Mucosa of descending colon (tissue), 3 donors: Measurements from ENCODE around the gene ENTPD5. TPM values are rescaled to one million over a fixed set of nuclear protein-coding genes. Genes with fewer than 3 reads are reported as not detected.
A peak's percentile ranks its signal among the peaks of the same experiment; 100 is the strongest.
"Not testable (repeated sequence)": the region's sequence is repeated elsewhere in the genome, so short reads cannot be mapped to it uniquely, and the experiment has no call there.

ENCODE experiments used
- ATAC-seq: fragments of 200-7000 bp; cut with Tn5 transposase; one replicate; pipeline ENCODE4 v1.9.1; 2020; ENCODE audit warnings: mild to moderate bottlenecking, moderate library complexity
- DNase-seq, 3 donors: peaks; one replicate each; pipeline ENCODE4 v3.0.0-alpha.2; 2020
- H3K36me3 ChIP-seq: fragments of 200-600 bp; one replicate; pipeline ENCODE4 v1.8.0; 2021; ENCODE audit warnings: low read depth, mild to moderate bottlenecking
- H3K4me1 ChIP-seq: fragments of 200-600 bp; one replicate; pipeline ENCODE4 v1.8.0; 2021; ENCODE audit warnings: low read depth, mild to moderate bottlenecking
- H3K4me3 ChIP-seq: fragments of 200-600 bp; one replicate; pipeline ENCODE4 v1.8.0; 2021; ENCODE audit warnings: mild to moderate bottlenecking
- H3K9me3 ChIP-seq: fragments of 200-600 bp; one replicate; pipeline ENCODE4 v1.8.0; 2021; ENCODE audit warnings: mild to moderate bottlenecking
- intact Hi-C, 2 donors: fragments of 100-400 bp; cut with DNase I in 1 of 2; cut with micrococcal nuclease in 1 of 2; formaldehyde crosslinking; loops; one replicate each; pipeline versions ENCODE4 v1.11.0 to v1.11.1; 2022; cut with DNase I, micrococcal nuclease
- total RNA-seq, 3 donors: library from RNA; stranded (reverse); fragmentation: NEBNext Ultra II Directional in 2 of 3; extraction: Animal tissue kit (Norgen Biotek cat#: 25700) in 2 of 3; gene quantifications; one replicate each; pipeline versions ENCODE4 v1.2.1 to v1.2.4, GENCODE V29; 2021 to 2023
- TF ChIP-seq, protein P1 (sequence below): fragments of 200-600 bp; IDR thresholded peaks from one replicate; pipeline ENCODE4 v1.8.0; 2022; ENCODE audit warnings: antibody characterized with exemption, mild to moderate bottlenecking
- donor health status: DM: no; HTN: no; CAD: no; lungs with moderate emphysema.
- donor health status: DM: no; HTN: no; CAD: no.
- donor health status: DM: no; HTN: yes; CAD: no.

Gene ENTPD5
- total RNA-seq, 3 donors from 2014 or later: 79.9 to 296 (median 153) TPM

DNA sequence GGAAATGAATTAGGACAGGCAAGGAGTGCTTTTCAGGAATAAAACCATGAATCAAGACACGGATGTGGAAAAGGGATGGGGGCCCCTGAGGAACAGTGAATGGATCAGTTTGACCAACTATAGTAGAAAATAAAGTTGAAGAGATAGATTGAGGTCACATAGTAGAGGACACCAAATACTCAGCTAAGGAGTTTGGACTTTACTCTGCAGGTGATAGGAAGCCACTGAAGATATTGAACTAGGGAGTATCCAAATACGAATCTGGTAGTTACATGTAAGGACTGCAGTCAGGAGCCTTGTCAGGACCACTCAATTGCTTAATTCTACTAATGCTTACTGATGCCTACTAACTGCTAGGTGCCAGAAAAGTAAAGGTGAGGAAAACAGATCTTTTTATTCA lies 20.4 kb downstream of the ENTPD5 start:
- Histone ChIP-seq H3K9me3 (no peaks in the 10 kb centered on the region), H3K4me3 (no peak overlapping the region), H3K4me1 (peaks cover 6% of the 10 kb centered on the region), H3K36me3 (no peaks in the 10 kb centered on the region)
- DNase-seq (no peak), ATAC-seq (peak; percentile 24)
- intact Hi-C loops: no loop called here
- TF ChIP-seq, protein P1, sequence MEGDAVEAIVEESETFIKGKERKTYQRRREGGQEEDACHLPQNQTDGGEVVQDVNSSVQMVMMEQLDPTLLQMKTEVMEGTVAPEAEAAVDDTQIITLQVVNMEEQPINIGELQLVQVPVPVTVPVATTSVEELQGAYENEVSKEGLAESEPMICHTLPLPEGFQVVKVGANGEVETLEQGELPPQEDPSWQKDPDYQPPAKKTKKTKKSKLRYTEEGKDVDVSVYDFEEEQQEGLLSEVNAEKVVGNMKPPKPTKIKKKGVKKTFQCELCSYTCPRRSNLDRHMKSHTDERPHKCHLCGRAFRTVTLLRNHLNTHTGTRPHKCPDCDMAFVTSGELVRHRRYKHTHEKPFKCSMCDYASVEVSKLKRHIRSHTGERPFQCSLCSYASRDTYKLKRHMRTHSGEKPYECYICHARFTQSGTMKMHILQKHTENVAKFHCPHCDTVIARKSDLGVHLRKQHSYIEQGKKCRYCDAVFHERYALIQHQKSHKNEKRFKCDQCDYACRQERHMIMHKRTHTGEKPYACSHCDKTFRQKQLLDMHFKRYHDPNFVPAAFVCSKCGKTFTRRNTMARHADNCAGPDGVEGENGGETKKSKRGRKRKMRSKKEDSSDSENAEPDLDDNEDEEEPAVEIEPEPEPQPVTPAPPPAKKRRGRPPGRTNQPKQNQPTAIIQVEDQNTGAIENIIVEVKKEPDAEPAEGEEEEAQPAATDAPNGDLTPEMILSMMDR: no peak

DNA sequence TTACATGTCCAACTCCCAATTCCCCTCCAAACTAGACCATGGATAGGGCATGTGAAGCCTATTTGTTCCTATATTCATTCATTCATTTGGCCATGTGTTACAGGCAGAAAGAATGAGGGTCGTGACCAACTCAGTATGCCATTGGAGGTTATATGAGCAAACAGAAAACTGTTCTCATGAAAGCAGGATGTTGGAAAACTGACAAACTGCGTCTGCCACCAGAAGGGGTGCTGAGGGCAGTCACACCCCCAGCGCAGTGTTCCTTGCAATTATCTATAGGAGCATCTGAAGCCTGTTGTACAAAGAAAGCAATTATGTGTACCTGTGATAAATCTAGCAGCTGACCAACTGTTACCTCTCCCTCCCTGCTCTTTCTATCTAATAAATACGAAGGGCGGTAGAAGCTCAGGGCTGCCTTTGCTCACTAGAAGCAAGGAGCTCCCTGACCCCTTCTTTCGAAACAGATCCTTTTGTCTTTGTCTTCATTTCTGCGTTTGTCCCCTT lies 21.1 kb downstream of the ENTPD5 start:
- Histone ChIP-seq H3K4me3 (no peak overlapping the region), H3K36me3 (no peaks in the 10 kb centered on the region), H3K9me3 (no peaks in the 10 kb centered on the region), H3K4me1 (peaks cover 6% of the 10 kb centered on the region)
- peak; percentile 52 for ATAC-seq
- TF ChIP-seq, protein P1: no peak
- peak; percentile 60 to 79 (median 67) for DNase-seq
- intact Hi-C loops: no loop called here

DNA sequence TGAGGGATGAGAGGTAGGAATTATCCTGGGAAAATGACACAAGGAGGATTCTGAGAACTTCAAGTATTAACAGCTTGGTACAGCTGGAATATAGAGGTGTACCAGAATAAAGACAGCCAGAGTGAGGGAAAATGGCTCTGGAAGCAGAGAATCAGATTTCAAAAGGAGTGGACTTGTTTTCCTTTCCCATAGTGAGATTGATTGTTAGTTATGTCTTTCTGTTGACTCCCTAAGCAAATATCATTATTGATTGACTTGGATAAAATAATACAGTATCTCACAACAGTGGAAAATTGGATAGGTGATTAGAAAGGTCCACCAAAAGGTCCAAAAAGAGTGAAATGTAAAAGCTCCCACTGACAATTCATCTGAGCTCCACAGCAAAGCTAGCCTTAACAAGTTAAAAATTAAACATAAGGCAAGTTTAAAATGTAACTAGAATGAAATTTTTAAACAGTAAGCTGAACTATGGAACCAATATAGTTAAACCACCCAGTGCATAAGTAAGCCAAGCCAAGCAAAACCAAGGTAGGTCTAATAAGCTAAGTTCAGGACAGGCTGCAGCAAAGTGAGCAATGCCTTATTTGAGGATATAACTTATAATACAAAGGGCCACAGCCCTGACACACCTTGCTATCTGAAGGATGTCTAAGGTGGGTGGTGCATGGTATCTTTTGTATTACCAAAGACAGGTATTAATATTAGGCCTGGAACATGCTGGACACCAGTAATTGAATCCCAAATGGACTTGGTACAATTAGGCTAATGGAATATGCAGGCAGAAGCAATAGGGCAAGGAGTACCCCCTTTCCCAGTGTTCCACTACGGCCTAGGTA lies 21.8 kb downstream of the ENTPD5 start:
- TF ChIP-seq, protein P1: no peak
- intact Hi-C loops: no loop called here
- H3K4me3 ChIP-seq: no peak overlapping the region
- peaks cover 11% of the 10 kb centered on the region for H3K4me1 ChIP-seq
- DNase-seq (peak in 1 of 3 donors; percentile 67), ATAC-seq (peak; percentile 85)
- no peaks in the 10 kb centered on the region for H3K36me3 ChIP-seq
- H3K9me3 ChIP-seq: no peaks in the 10 kb centered on the region

DNA sequence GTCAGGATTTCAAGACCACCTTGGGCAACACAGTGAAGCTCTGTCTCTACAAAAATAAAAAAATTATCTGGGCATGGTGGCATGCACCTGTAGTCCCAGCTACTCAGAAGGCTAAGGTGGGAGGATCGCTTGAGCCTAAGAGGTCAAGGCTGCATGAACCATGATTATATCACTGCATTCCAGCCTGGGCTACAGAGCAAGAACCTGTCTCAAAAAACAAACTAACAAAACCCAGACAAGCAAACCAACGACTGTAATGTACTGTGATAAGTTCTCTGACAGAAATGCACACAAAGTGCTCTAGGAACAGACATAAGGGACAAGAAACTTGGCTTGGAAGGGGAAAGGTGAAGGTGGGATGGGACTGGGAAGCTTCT lies 22.4 kb downstream of the ENTPD5 start:
- peak overlapping the region; percentile 1 for H3K4me3 ChIP-seq
- intact Hi-C loops: no loop called here
- peaks cover 14% of the 10 kb centered on the region for H3K4me1 ChIP-seq
- ATAC-seq (peak; percentile 0), DNase-seq (no peak)
- TF ChIP-seq, protein P1: no peak
- no peaks in the 10 kb centered on the region for H3K36me3 ChIP-seq
- no peaks in the 10 kb centered on the region for H3K9me3 ChIP-seq

DNA sequence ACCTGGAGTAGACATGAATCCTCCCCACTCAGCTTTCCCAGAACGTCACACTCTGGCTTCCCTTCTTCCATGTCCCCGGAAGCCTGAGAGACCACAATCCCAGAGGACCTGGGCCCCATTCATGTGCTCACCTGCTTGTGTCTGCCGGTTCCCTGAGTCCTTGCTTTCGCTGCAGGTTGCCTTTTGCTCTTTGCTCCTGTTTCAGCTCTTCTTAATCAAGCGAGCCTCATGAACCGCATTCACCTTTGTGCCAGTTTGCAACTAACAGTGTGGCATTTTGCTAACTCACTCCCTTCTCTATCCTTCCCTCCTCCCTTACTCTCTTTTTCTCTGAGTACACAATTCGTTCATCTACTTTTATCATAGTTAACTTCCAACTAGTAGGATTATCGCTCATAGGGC lies 23.1 kb downstream of the ENTPD5 start:
- H3K9me3 ChIP-seq: no peaks in the 10 kb centered on the region
- peaks cover 14% of the 10 kb centered on the region for H3K4me1 ChIP-seq
- no peak overlapping the region for H3K4me3 ChIP-seq
- DNase-seq (peak in 2 of 3 donors; percentile 66 to 81), ATAC-seq (peak; percentile 49)
- intact Hi-C loops: no loop called here
- no peaks in the 10 kb centered on the region for H3K36me3 ChIP-seq
- TF ChIP-seq, protein P1: no peak

DNA sequence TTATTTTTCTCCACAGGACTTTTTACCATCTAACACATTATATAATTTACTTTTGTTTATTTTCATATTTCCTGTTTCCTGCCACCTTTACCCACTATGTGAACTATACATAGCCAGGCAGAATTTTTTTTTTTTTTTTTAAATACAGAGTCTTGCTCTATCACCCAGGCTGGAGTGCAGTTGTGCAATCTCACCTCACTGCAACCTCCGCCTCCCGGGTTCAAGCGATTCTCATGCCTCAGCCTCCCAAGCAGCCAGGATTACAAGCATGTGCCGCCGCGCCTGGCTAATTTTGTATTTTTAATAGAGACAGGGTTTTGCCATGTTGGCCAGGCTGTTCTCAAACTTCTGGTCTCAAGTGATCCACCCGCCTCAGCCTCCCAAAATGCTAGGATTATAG lies 24.2 kb downstream of the ENTPD5 start:
- DNase-seq: peak; percentile 66 to 71 (median 68)
- H3K4me3 ChIP-seq, intact Hi-C loops, H3K36me3 ChIP-seq, H3K9me3 ChIP-seq: not testable (repeated sequence)
- H3K4me1 ChIP-seq: peaks cover 14% of the 10 kb centered on the region
- ATAC-seq: peak; percentile 50
